ENCODE results near the gene PRKAG2.

Gene PRKAG2

GRCh38 chr7:151683615-151684407, 193.1 kb downstream of the PRKAG2 start:
- no peak for DNase-seq (ENCODE audit: low read depth)
- no peak for TF ChIP-seq CTCF (IDR thresholded peaks at IDR 0.05; ENCODE audit: insufficient read depth, low read depth, low read length, missing control alignments)
- no peak overlapping the region for H3K4me3 ChIP-seq (ENCODE audit: low read length)

GRCh38 chr7:151682831-151683614, 193.9 kb downstream of the PRKAG2 start:
- DNase-seq (ENCODE audit: low read depth): no peak
- TF ChIP-seq CTCF (IDR thresholded peaks at IDR 0.05; ENCODE audit: insufficient read depth, low read depth, low read length, missing control alignments): no peak
- no peak overlapping the region for H3K4me3 ChIP-seq (ENCODE audit: low read length)

GRCh38 chr7:151681726-151682125, 195.2 kb downstream of the PRKAG2 start:
- no peak for TF ChIP-seq CTCF (IDR thresholded peaks at IDR 0.05; ENCODE audit: insufficient read depth, low read depth, low read length, missing control alignments)
- no peak for DNase-seq (ENCODE audit: low read depth)
- no peak overlapping the region for H3K4me3 ChIP-seq (ENCODE audit: low read length)

GRCh38 chr7:151680810-151681209, 196.1 kb downstream of the PRKAG2 start:
- peak; percentile 61 for DNase-seq (ENCODE audit: low read depth)
- no peak overlapping the region for H3K4me3 ChIP-seq (ENCODE audit: low read length)
- TF ChIP-seq CTCF (IDR thresholded peaks at IDR 0.05; ENCODE audit: insufficient read depth, low read depth, low read length, missing control alignments): no peak

- TF ChIP-seq CTCF (IDR thresholded peaks at IDR 0.05; ENCODE audit: insufficient read depth, low read depth, low read length, missing control alignments): no peak
- H3K4me3 ChIP-seq (ENCODE audit: low read length): no peak overlapping the region
- peak; percentile 83 for DNase-seq (ENCODE audit: low read depth)
Measured at GRCh38 chr7:151679881-151680612, 196.9 kb downstream of the PRKAG2 start.

- DNase-seq (ENCODE audit: low read depth): no peak
- no peak for TF ChIP-seq CTCF (IDR thresholded peaks at IDR 0.05; ENCODE audit: insufficient read depth, low read depth, low read length, missing control alignments)
- no peak overlapping the region for H3K4me3 ChIP-seq (ENCODE audit: low read length)
Measured at GRCh38 chr7:151679071-151679708, 197.7 kb downstream of the PRKAG2 start.
